Ovary (tissue), 9 donors: ENCODE data around the gene ZNF337. TPM values are rescaled to one million over a fixed set of nuclear protein-coding genes. Genes with fewer than 3 reads are reported as not detected.
A peak's percentile ranks its signal among the peaks of the same experiment; 100 is the strongest.

ENCODE experiments used
- DNase-seq, 5 donors: peaks; one replicate each; pipeline ENCODE4 v3.0.0-alpha.2; 2019 to 2020
- H3K27ac ChIP-seq, 2 donors: fragments of 200-600 bp; one replicate each; pipeline versions ENCODE4 v1.5.1 to v1.8.0; 2019 to 2022
- H3K27me3 ChIP-seq: fragments of 200-600 bp; one replicate; pipeline ENCODE4 v1.8.0; 2022
- H3K36me3 ChIP-seq: fragments of 200-600 bp; sonication (generic); one replicate; pipeline ENCODE4 v1.5.1; 2019
- H3K4me1 ChIP-seq: one replicate; pipeline ENCODE4 v1.8.1; 2013; ENCODE audit warnings: mild to moderate bottlenecking, moderate library complexity; ENCODE audit not compliant: insufficient read depth
- H3K4me3 ChIP-seq: fragments of 200-600 bp; sonication (generic); one replicate; pipeline ENCODE4 v1.5.1; 2017
- H3K9me3 ChIP-seq, 2 donors: fragments of 200-600 bp in 1 of 2; sonication (generic) in 1 of 2; one replicate each; pipeline versions ENCODE4 v1.5.1 to v1.8.1; 2013 to 2019; ENCODE audit warnings: mild to moderate bottlenecking in 1 of 2, moderate library complexity in 1 of 2
- CTCF ChIP-seq, 3 donors: fragments of 450-650 bp in 2 of 3; fragments of 200-600 bp in 1 of 3; IDR thresholded peaks; one replicate each; pipeline versions ENCODE4 v1.5.1 to v1.8.0; 2016 to 2022; ENCODE audit warnings: antibody characterized with exemption in 3 of 3, mild to moderate bottlenecking in 1 of 3
- EP300 ChIP-seq: sonication (generic); formaldehyde crosslinking; IDR thresholded peaks from one replicate; pipeline ENCODE4 v1.6.1; 2017; ENCODE audit warnings: antibody characterized with exemption
- POLR2A ChIP-seq: fragments of 450-650 bp; IDR thresholded peaks from one replicate; pipeline ENCODE4 v1.6.1; 2017; ENCODE audit warnings: antibody characterized with exemption, mild to moderate bottlenecking, moderate library complexity
- WGBS, 3 donors: extraction: QIAGEN DNeasy Blood & Tissue Kit in 1 of 3; methylation state at CpG; one replicate each; pipeline versions ENCODE4 v1.1.5 to v1.1.7; 2013 to 2017; 5-methylcytosine and 5-hydroxymethylcytosine counted together
- intact Hi-C, 4 donors: fragments of 100-400 bp; cut with DNase I; formaldehyde crosslinking; loops; one replicate each; pipeline versions ENCODE4 v1.11.0 to v1.15.1; 2022 to 2023
- polyA plus RNA-seq, 2 donors: library from polyadenylated mRNA; stranded (reverse); fragments of 200-250 nt in 1 of 2; fragments of 350-450 nt in 1 of 2; fragmentation: Illumina TruSeq in 1 of 2; extraction: RNeasy Lipid Tissue Mini Kit (QIAGEN cat#74804) in 1 of 2; gene quantifications; one replicate each; pipeline ENCODE4 v1.2.3, GENCODE V29; 2013 to 2014
- total RNA-seq, 7 donors: library from RNA; depleted of rRNA in 2 of 7; stranded (reverse); fragments of >200 nt in 2 of 7; fragmentation: NEBNext Ultra II Directional in 3 of 7; extraction: Animal tissue kit (Norgen Biotek cat#: 25700) in 3 of 7; gene quantifications; one replicate each; pipeline versions ENCODE4 v1.1.0 to v1.2.4, GENCODE V29; 2016 to 2023
- donor health status: DM: no; HTN: no; CAD: no; lungs with moderate emphysema.
- donor health status: DM: no; HTN: no; CAD: no.
- donor health status: Bipolar disorder and iron deficiency.
- donor health status: DM: yes; HTN: yes; CAD: no.
- donor health status: DM: no; HTN: no; CAD: no.
- donor health status: DM: yes; HTN: yes; CAD: no.

Gene ZNF337
- total and polyA plus RNA-seq, 9 donors, result 16.5 to 29.5 (median 23.0) TPM

DNA sequence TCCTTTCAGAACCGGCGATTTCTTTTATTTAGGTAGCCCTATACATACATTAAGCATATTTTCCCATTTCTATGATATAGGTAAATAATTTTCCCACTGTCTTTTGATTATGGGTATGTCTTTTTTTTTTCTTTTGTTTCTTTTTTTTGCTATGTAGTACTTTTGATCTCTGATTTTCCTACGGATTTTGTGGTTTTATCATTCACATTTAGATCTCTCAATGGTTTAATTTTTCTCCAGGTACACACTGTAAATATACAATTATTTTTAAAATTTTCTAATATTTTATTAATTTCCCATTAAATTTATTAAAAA is 436 bp upstream of the ZNF337 start:
- intact Hi-C loops, result loop anchor here in 2 of 4 donors (10.0 kb wide), 2 partner anchors 72 to 192 kb away; partner anchors contain the start of gene NANP (in 1 of the 2)
- no peaks in the 10 kb centered on the region for H3K4me1 ChIP-seq
- no peaks in the 10 kb centered on the region for H3K9me3 ChIP-seq
- peak overlapping the region in 1 of 2 donors; percentile 85 for H3K27ac ChIP-seq
- no peak for DNase-seq
- H3K36me3 ChIP-seq, result no peaks in the 10 kb centered on the region
- 0 to 1% (median 1%) methylated on average over 3 of the region's 3 CpGs for WGBS, 3 donors
- peak overlapping the region; percentile 54 for H3K4me3 ChIP-seq
- H3K27me3 ChIP-seq, result no peaks in the 10 kb centered on the region
- no peak for TF ChIP-seq CTCF (IDR thresholded peaks at IDR 0.05)
- TF ChIP-seq EP300, result no peak
- TF ChIP-seq POLR2A, result no peak

DNA sequence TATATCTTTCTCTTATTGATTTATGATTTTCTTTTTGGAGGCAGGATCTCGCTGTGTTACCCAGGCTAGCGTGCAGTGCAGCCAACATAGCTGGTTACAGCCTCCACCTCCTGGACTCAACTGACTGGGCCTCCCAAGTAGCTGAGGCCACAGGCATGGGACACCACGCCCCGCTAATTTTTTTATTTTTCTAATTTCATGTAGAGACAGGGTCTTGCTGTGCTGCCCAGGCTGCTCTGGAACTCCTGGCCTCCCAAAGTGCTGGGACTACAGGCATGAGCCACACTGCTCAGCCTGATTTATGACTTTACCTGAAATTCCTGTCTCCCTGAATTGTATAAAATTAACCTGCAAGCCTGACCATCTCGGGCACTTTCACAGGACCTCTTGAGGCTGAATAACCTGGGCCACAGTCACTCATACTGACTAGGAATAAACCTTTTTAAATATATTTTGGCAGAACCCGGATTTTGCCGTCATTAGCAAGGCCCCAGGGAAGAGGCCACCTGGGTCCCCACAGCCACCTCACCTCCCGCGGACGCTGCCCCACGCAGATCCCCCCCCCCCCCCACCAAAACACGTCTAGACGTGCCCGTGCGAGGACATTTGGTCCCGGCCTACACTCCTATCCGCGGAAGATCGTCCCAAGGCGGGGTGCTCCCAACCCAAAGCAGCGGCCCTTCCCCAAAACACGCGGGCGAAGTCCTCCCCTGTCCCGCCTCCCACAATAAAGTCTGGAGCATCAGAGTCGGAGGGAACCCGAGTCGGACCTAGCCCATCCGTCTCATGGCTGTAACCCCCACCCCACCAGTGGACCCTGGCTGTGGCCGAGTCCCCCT is 902 bp downstream of the ZNF337 start:
- no peaks in the 10 kb centered on the region for H3K36me3 ChIP-seq
- no peaks in the 10 kb centered on the region for H3K9me3 ChIP-seq
- 13 to 17% (median 13%) methylated on average over 22 to 30 of the region's 30 CpGs for WGBS, 3 donors
- peak overlapping the region; percentile 85 to 94 for H3K27ac ChIP-seq
- intact Hi-C loops, result loop anchor here in 2 of 4 donors (10.0 kb wide), 2 partner anchors 71 to 191 kb away; partner anchors contain the start of gene NANP (in 1 of the 2)
- no peaks in the 10 kb centered on the region for H3K27me3 ChIP-seq
- no peaks in the 10 kb centered on the region for H3K4me1 ChIP-seq
- TF ChIP-seq CTCF (IDR thresholded peaks at IDR 0.05), result no peak
- TF ChIP-seq POLR2A, result no peak
- no peak for TF ChIP-seq EP300
- no peak for DNase-seq
- H3K4me3 ChIP-seq, result peak overlapping the region; percentile 54

DNA sequence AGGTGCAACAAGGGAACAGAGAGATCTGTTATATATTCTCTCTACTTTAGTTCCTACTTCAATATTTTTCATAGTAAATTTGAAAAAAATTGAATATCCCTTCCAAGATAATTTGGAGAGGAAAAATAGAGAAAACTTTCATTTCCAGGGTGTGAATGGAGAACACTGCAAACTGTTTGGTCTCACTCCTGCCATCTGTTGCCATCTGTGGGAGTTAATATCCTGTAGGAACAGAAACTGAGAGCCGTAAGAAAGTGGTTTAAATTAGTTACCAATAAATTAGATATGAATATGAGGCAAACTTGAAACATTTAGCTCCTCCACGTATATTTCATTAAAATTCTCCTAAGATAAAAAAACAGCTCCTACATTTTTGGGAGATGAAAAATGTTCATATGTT is 4.2 kb downstream of the ZNF337 start:
- H3K27ac ChIP-seq, result no peak overlapping the region
- H3K9me3 ChIP-seq, result no peaks in the 10 kb centered on the region
- 20 to 36% (median 30%) methylated on average over 2 of the region's 2 CpGs for WGBS, 3 donors
- DNase-seq, result no peak
- H3K4me3 ChIP-seq, result no peak overlapping the region
- H3K36me3 ChIP-seq, result no peaks in the 10 kb centered on the region
- intact Hi-C loops, result loop anchor here in 2 of 4 donors (10.0 kb wide), 2 partner anchors 68 to 188 kb away; partner anchors contain the start of gene NANP (in 1 of the 2)
- H3K27me3 ChIP-seq, result no peaks in the 10 kb centered on the region
- no peaks in the 10 kb centered on the region for H3K4me1 ChIP-seq
- TF ChIP-seq EP300 (no peak), CTCF (IDR thresholded peaks at IDR 0.05) (no peak), POLR2A (no peak)

- Histone ChIP-seq H3K36me3 (no peaks in the 10 kb centered on the region), H3K27me3 (no peaks in the 10 kb centered on the region), H3K9me3 (no peaks in the 10 kb centered on the region), H3K4me1 (no peaks in the 10 kb centered on the region), H3K4me3 (no peak overlapping the region), H3K27ac (no peak overlapping the region)
- no peak for TF ChIP-seq POLR2A
- no peak for TF ChIP-seq CTCF (IDR thresholded peaks at IDR 0.05)
- TF ChIP-seq EP300, result no peak
- DNase-seq, result no peak
- intact Hi-C loops, result loop anchor here in 2 of 4 donors (10.0 kb wide), 2 partner anchors 66 to 186 kb away; partner anchors contain the start of gene NANP (in 1 of the 2)
Observed at GRCh38 chr20:25690427-25690826, 6.2 kb downstream of the ZNF337 start.
